Neural progenitor cell (in vitro differentiated cells): ENCODE results near the gene DUS1L. TPM values are rescaled to one million over a fixed set of nuclear protein-coding genes. Genes with fewer than 3 reads are reported as not detected.

Experiments
- DNase-seq: peaks from one replicate; pipeline ENCODE4 v3.0.0-alpha.2; 2016; ENCODE audit warnings: low spot score
- H2AFZ ChIP-seq: fragments of 200-600 bp; sonication (generic); replicated peaks from 2 replicates; pipeline ENCODE4 v1.6.1; 2016; ENCODE audit warnings: antibody characterized with exemption
- H3F3A ChIP-seq: fragments of 200-600 bp; sonication (generic); 2 replicates; pipeline ENCODE4 v1.6.1; 2016; ENCODE audit warnings: antibody characterized with exemption, low read depth
- H3K27ac ChIP-seq: fragments of 200-600 bp; sonication (generic); 2 replicates; pipeline ENCODE4 v1.5.1; 2016; ENCODE audit warnings: mild to moderate bottlenecking
- H3K27me3 ChIP-seq: fragments of 200-600 bp; sonication (generic); 2 replicates; pipeline ENCODE4 v1.6.1; 2016; ENCODE audit warnings: mild to moderate bottlenecking, moderate library complexity
- H3K36me3 ChIP-seq: fragments of 200-600 bp; sonication (generic); 2 replicates; pipeline ENCODE4 v1.5.1; 2016
- H3K4me1 ChIP-seq: fragments of 200-600 bp; sonication (generic); 2 replicates; pipeline ENCODE4 v1.6.1; 2016; ENCODE audit warnings: mixed run types
- H3K4me2 ChIP-seq: fragments of 200-600 bp; sonication (generic); 2 replicates; pipeline ENCODE4 v1.6.1; 2016
- H3K4me3 ChIP-seq: fragments of 200-600 bp; sonication (generic); 2 replicates; pipeline ENCODE4 v1.5.1; 2016
- H3K79me2 ChIP-seq: fragments of 200-600 bp; sonication (generic); 2 replicates; pipeline ENCODE4 v1.6.1; 2016; ENCODE audit warnings: low read depth
- H3K9ac ChIP-seq: fragments of 200-600 bp; sonication (generic); 2 replicates; pipeline ENCODE4 v1.6.1; 2016
- H3K9me3 ChIP-seq: fragments of 200-600 bp; sonication (generic); 2 replicates; pipeline ENCODE4 v1.5.1; 2016; ENCODE audit warnings: low read depth
- H4K20me1 ChIP-seq: fragments of 200-600 bp; sonication (generic); 2 replicates; pipeline ENCODE4 v1.6.1; 2016; ENCODE audit warnings: low read depth
- H3K27ac Mint-ChIP-seq: 3 replicates; pipeline ENCODE4 v1.8.0; 2021; ENCODE audit warnings: mixed read lengths
- H3K27me3 Mint-ChIP-seq: 2 replicates; pipeline ENCODE4 v1.8.0; 2022; ENCODE audit warnings: low read depth, mild to moderate bottlenecking, inconsistent platforms, moderate library complexity, mixed read lengths; ENCODE audit not compliant: insufficient read depth
- H3K36me3 Mint-ChIP-seq: 3 replicates; pipeline ENCODE4 v1.8.0; 2021; ENCODE audit warnings: mixed read lengths
- H3K4me1 Mint-ChIP-seq: 3 replicates; pipeline ENCODE4 v1.8.0; 2021; ENCODE audit warnings: mixed read lengths
- H3K4me3 Mint-ChIP-seq: 3 replicates; pipeline ENCODE4 v1.8.0; 2021; ENCODE audit warnings: mild to moderate bottlenecking, moderate library complexity, mixed read lengths
- H3K9me3 Mint-ChIP-seq: 3 replicates; pipeline ENCODE4 v1.8.0; 2020; ENCODE audit warnings: mixed read lengths
- CTCF ChIP-seq: fragments of 200-600 bp; sonication (generic); IDR thresholded peaks from 2 replicates; pipeline ENCODE4 v1.5.1; 2017; ENCODE audit warnings: antibody characterized with exemption, mild to moderate bottlenecking
- EZH2 ChIP-seq: fragments of 200-600 bp; sonication (generic); IDR thresholded peaks from 2 replicates; pipeline ENCODE4 v1.6.1; 2017; ENCODE audit warnings: antibody characterized with exemption, mild to moderate bottlenecking, moderate library complexity
- EZH2phosphoT487 ChIP-seq: fragments of 200-600 bp; sonication (generic); IDR thresholded peaks from 2 replicates; pipeline ENCODE4 v1.6.1; 2017; ENCODE audit warnings: antibody characterized with exemption
- total RNA-seq: library from RNA; depleted of rRNA; stranded (reverse); fragments of >200 nt; gene quantifications from 2 replicates; pipeline ENCODE4 v1.2.3, GENCODE V29; 2015; ENCODE audit warnings: low replicate concordance

DUS1L gene
- total RNA-seq, 1 donor from 2014 or later = 54.5 TPM

GRCh38 chr17:82010575-82011525 lies 54.8 kb downstream of the DUS1L start:
- H3K4me3 ChIP-seq = no peak overlapping the region
- no peaks in the 10 kb centered on the region for H3K79me2 ChIP-seq
- Mint-ChIP-seq H3K4me3 (no peak overlapping the region), H3K27me3 (peaks cover 3% of the 10 kb centered on the region), H3K36me3 (peaks cover 3% of the 10 kb centered on the region), H3K4me1 (peaks cover 8% of the 10 kb centered on the region), H3K9me3 (no peaks in the 10 kb centered on the region), H3K27ac (no peak overlapping the region)
- H3K27me3 ChIP-seq = no peaks in the 10 kb centered on the region
- no peaks in the 10 kb centered on the region for H4K20me1 ChIP-seq
- H2AFZ ChIP-seq = no peak overlapping the region
- TF ChIP-seq CTCF = no peak
- no peak for TF ChIP-seq EZH2phosphoT487
- TF ChIP-seq EZH2 = no peak
- no peaks in the 10 kb centered on the region for H3K36me3 ChIP-seq
- no peak overlapping the region for H3K9ac ChIP-seq
- H3K9me3 ChIP-seq = no peaks in the 10 kb centered on the region
- H3K4me2 ChIP-seq = no peak overlapping the region
- no peaks in the 10 kb centered on the region for H3F3A ChIP-seq
- no peak for DNase-seq
- no peaks in the 10 kb centered on the region for H3K4me1 ChIP-seq
- no peak overlapping the region for H3K27ac ChIP-seq

- Histone ChIP-seq H3K27me3 (no peaks in the 10 kb centered on the region), H3K79me2 (no peaks in the 10 kb centered on the region), H4K20me1 (no peaks in the 10 kb centered on the region), H3K27ac (no peak overlapping the region), H3K4me3 (no peak overlapping the region), H3K4me2 (no peak overlapping the region), H3K9ac (no peak overlapping the region), H3K36me3 (no peaks in the 10 kb centered on the region), H3F3A (no peaks in the 10 kb centered on the region), H3K9me3 (no peaks in the 10 kb centered on the region), H3K4me1 (no peaks in the 10 kb centered on the region), H2AFZ (no peak overlapping the region)
- no peak for TF ChIP-seq CTCF
- no peak for TF ChIP-seq EZH2
- TF ChIP-seq EZH2phosphoT487 = no peak
- Mint-ChIP-seq H3K36me3 (peaks cover 4% of the 10 kb centered on the region), H3K27ac (no peak overlapping the region), H3K27me3 (peaks cover 3% of the 10 kb centered on the region), H3K4me3 (no peak overlapping the region), H3K9me3 (no peaks in the 10 kb centered on the region), H3K4me1 (peaks cover 9% of the 10 kb centered on the region)
- DNase-seq = no peak
Measured at GRCh38 chr17:82009413-82009812, 56.2 kb downstream of the DUS1L start.

- Histone ChIP-seq H3K4me3 (no peak overlapping the region), H3K9me3 (no peaks in the 10 kb centered on the region), H3K36me3 (no peaks in the 10 kb centered on the region), H3K79me2 (no peaks in the 10 kb centered on the region), H3K9ac (no peak overlapping the region), H4K20me1 (no peaks in the 10 kb centered on the region), H3F3A (no peaks in the 10 kb centered on the region), H3K4me1 (no peaks in the 10 kb centered on the region), H3K4me2 (no peak overlapping the region), H3K27ac (no peak overlapping the region), H3K27me3 (no peaks in the 10 kb centered on the region), H2AFZ (no peak overlapping the region)
- DNase-seq = no peak
- Mint-ChIP-seq H3K4me1 (peaks cover 9% of the 10 kb centered on the region), H3K9me3 (no peaks in the 10 kb centered on the region), H3K36me3 (peaks cover 4% of the 10 kb centered on the region), H3K27me3 (peaks cover 2% of the 10 kb centered on the region), H3K4me3 (no peak overlapping the region), H3K27ac (no peak overlapping the region)
- no peak for TF ChIP-seq EZH2phosphoT487
- TF ChIP-seq CTCF = no peak
- TF ChIP-seq EZH2 = no peak
Measured at GRCh38 chr17:82008941-82009405, 56.6 kb downstream of the DUS1L start.
